Fibroblast of villous mesenchyme (primary cell): ENCODE data around the gene ERBB4. TPM values are rescaled to one million over a fixed set of nuclear protein-coding genes. Genes with fewer than 3 reads are reported as not detected.

Source experiments
- DNase-seq: peaks from one replicate; pipeline ENCODE4 v3.0.0-alpha.2; 2010; ENCODE audit warnings: low read depth
- H3K4me3 ChIP-seq: 2 replicates; pipeline ENCODE4 v1.5.1; 2011; ENCODE audit warnings: low read depth, mild to moderate bottlenecking, low read length
- total RNA-seq: library from RNA; depleted of rRNA; stranded (reverse); fragments of >200 nt; gene quantifications from 2 replicates; pipeline ENCODE4 v1.2.3, GENCODE V29; 2012
- TF ChIP-seq, protein P1 (sequence below): IDR thresholded peaks from 2 replicates; pipeline ENCODE4 v1.5.1; 2012; ENCODE audit warnings: low read depth, mild to moderate bottlenecking, low read length; ENCODE audit not compliant: insufficient read depth

The ERBB4 gene
- total RNA-seq, 1 donor: under 0.01 TPM

- no peak overlapping the region for H3K4me3 ChIP-seq
- DNase-seq: no peak
- TF ChIP-seq, protein P1, sequence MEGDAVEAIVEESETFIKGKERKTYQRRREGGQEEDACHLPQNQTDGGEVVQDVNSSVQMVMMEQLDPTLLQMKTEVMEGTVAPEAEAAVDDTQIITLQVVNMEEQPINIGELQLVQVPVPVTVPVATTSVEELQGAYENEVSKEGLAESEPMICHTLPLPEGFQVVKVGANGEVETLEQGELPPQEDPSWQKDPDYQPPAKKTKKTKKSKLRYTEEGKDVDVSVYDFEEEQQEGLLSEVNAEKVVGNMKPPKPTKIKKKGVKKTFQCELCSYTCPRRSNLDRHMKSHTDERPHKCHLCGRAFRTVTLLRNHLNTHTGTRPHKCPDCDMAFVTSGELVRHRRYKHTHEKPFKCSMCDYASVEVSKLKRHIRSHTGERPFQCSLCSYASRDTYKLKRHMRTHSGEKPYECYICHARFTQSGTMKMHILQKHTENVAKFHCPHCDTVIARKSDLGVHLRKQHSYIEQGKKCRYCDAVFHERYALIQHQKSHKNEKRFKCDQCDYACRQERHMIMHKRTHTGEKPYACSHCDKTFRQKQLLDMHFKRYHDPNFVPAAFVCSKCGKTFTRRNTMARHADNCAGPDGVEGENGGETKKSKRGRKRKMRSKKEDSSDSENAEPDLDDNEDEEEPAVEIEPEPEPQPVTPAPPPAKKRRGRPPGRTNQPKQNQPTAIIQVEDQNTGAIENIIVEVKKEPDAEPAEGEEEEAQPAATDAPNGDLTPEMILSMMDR: no peak
Observed at GRCh38 chr2:211664321-211664720, 874.3 kb downstream of the ERBB4 start.

GRCh38 chr2:211654211-211654780 is 884.3 kb downstream of the ERBB4 start:
- no peak overlapping the region for H3K4me3 ChIP-seq
- TF ChIP-seq, protein P1: no peak
- DNase-seq: no peak

GRCh38 chr2:211652327-211652726 is 886.3 kb downstream of the ERBB4 start:
- TF ChIP-seq, protein P1: no peak
- no peak for DNase-seq
- no peak overlapping the region for H3K4me3 ChIP-seq

- no peak overlapping the region for H3K4me3 ChIP-seq
- no peak for DNase-seq
- TF ChIP-seq, protein P1: no peak
Observed at GRCh38 chr2:211649331-211649730, 889.3 kb downstream of the ERBB4 start.

DNA sequence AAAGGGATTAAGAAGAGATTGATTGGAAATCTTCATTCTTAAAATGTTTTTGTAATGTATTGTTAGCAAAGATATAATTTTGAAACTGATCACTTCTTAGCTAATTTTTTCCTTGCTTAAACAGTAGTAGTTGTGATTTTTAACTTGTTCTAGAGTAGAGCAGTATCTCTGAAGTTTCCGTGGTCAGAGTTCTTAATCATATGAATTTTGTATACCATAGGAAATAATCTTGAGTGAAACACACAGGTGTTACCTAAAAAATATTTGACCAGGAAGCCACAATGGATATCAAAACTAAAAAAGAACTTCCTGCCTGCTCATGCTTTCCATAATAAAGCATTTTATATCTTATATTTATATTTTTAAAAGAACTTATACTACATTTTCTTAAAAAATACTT is 907.1 kb downstream of the ERBB4 start:
- DNase-seq: no peak

DNA sequence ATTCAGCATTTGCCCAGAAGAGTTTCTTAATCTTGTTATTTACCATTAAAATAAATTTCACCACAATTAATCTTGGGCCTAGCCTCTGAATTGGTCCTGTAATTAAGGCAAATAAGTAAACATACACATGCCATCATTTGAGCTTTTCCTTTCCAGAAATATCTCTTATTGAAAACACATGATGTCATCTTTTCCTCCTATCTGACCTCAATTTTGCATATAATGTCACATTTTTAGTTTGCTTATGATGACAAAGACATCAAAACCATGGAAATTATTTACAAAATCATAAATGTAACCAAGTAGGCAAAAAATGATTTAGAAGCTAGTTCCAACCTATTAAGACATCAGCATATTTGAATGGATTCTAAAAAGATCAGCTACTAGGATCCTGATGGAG is 915.5 kb downstream of the ERBB4 start:
- no peak overlapping the region for H3K4me3 ChIP-seq
- DNase-seq: no peak
- TF ChIP-seq, protein P1: no peak

More for the DNA sequence above, 907.1 kb downstream of the ERBB4 start:
- TF ChIP-seq, protein P1: no peak
- no peak overlapping the region for H3K4me3 ChIP-seq

GRCh38 chr2:211620986-211621385 is 917.6 kb downstream of the ERBB4 start:
- DNase-seq: no peak
- TF ChIP-seq, protein P1: no peak
- H3K4me3 ChIP-seq: no peak overlapping the region
